ENCODE measurements around the gene MYO1H. TPM values are rescaled to one million over a fixed set of nuclear protein-coding genes. Genes with fewer than 3 reads are reported as not detected.

MYO1H gene
- total and polyA plus RNA-seq, 2 of the 8 experiments (the other 6 are each of a cell fraction or from before 2014, with no cell fraction given) = 0.03 TPM; not detected in 1

DNA sequence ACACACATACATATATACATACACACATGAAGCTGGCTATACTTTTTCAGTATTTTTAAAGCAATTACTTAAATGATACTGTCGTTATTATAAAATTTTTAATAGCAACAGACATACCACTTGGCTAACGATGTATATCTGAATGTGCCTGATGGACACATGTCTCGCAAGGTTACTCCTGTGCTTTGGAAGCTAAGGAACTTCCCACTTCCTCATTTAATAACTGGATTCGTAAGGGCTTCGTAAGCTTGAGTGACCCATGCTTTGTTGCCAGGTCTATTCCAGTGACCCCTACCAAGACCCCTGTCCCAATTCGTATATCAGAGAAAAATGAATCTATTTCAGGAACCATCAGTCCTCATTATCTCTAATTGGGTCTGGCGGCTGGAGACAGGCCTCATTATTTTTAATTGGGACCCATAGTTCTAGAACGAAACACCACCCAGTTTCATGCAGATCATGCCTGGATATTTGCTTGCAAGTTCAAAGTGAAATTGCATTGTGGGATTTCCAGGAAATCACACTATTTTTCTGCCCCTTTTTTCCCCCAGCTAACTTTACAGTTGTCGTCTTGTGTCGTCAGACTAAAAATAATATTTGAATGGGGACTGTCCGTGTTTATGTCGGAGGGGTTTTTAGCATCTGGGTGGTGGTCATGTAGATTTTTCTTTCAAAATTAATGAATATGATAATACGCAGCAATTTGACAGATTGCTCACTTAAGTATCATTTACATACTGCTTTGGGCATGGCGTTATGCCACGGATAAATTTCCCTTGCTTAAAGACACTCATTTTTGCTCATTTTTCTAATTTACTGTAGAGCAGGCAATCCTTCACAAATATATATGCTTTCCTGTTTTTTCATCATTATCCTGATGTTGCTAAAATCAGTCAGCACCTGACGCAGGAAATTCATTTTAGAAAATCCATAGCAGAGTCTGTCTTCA is 17.1 kb upstream of the MYO1H start:
- no peak overlapping the region for H2BK120ac ChIP-seq (replicated peaks; ENCODE audit: low read depth, low read length)
- H4K5ac ChIP-seq (ENCODE audit: insufficient read length, low read depth, low read length) = no peak overlapping the region
- H2AK5ac ChIP-seq (ENCODE audit: low read depth, low read length) = no peak overlapping the region
- no peak overlapping the region for H4K8ac ChIP-seq (ENCODE audit: extremely low read depth, insufficient read depth, low read length)
- FAIRE-seq = no peak
- H3K79me2 ChIP-seq (ENCODE audit: control insufficient read depth in 1 of 2, insufficient read depth in 2 of 2, low read length in 2 of 2) = no peaks in the 10 kb centered on the region
- H3K4me1 ChIP-seq (replicated peaks in 1 of 4; ENCODE audit: control insufficient read depth in 3 of 4, insufficient read depth in 4 of 4, low read length in 3 of 4) = no peaks in the 10 kb centered on the region
- H2AFZ ChIP-seq (ENCODE audit: low read length) = 0 out of 2 replicates have a peak overlapping the region, but pooled peaks have one; percentile 38
- H4K91ac ChIP-seq (replicated peaks; ENCODE audit: insufficient read length, low read length) = no peak overlapping the region
- H3K4me3 ChIP-seq (ENCODE audit: extremely low read depth in 1 of 4, insufficient read depth in 2 of 4, low read depth in 3 of 4, low read length in 4 of 4) = no peak overlapping the region
- ChIA-PET POLR2A (ENCODE audit: partially characterized antibody) (interaction anchor here (0.6 to 0.7 kb wide), 2 partner anchors 228 to 479 kb away, joined by 3 read pairs; no protein-coding TSS in a partner anchor), CTCF (ENCODE audit: partially characterized antibody) (interaction anchor here (1.0 to 1.7 kb wide), 7 partner anchors 8 to 86 kb away, joined by 3 to 11 read pairs (median 4); partner anchors contain the start of gene MYO1H)
- H3K23me2 ChIP-seq (ENCODE audit: low read depth, low read length) = no peaks in the 10 kb centered on the region
- TF ChIP-seq, protein P1, sequence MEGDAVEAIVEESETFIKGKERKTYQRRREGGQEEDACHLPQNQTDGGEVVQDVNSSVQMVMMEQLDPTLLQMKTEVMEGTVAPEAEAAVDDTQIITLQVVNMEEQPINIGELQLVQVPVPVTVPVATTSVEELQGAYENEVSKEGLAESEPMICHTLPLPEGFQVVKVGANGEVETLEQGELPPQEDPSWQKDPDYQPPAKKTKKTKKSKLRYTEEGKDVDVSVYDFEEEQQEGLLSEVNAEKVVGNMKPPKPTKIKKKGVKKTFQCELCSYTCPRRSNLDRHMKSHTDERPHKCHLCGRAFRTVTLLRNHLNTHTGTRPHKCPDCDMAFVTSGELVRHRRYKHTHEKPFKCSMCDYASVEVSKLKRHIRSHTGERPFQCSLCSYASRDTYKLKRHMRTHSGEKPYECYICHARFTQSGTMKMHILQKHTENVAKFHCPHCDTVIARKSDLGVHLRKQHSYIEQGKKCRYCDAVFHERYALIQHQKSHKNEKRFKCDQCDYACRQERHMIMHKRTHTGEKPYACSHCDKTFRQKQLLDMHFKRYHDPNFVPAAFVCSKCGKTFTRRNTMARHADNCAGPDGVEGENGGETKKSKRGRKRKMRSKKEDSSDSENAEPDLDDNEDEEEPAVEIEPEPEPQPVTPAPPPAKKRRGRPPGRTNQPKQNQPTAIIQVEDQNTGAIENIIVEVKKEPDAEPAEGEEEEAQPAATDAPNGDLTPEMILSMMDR (IDR thresholded peaks at IDR 0.05; ENCODE audit: control extremely low read depth in 1 of 3, insufficient read depth in 1 of 3, low read depth in 1 of 3, low read length in 3 of 3) = no peak
- TF ChIP-seq HDAC6 (IDR thresholded peaks at IDR 0.05; ENCODE audit: low read depth, low read length) (no peak), SRF (IDR thresholded peaks at IDR 0.05; ENCODE audit: low read depth, low read length) (no peak), POU5F1 (IDR thresholded peaks at IDR 0.05; ENCODE audit: low read depth, low read length) (no peak), KDM1A (IDR thresholded peaks at IDR 0.05; ENCODE audit: borderline replicate concordance, low read length) (no peak)
- WGBS, 2 experiments (ENCODE audit: extremely low coverage in 1 of 2, insufficient coverage in 1 of 2, insufficient read length in 1 of 2, insufficient replicate concordance in 2 of 2, low coverage in 1 of 2, low lambda C conversion rate in 2 of 2, missing lambda C conversion rate in 1 of 2) = 88% methylated on average over 16 of the region's 16 CpGs; no CpG with 5 or more reads in 1 of the 2 experiments
- H3K18ac ChIP-seq (ENCODE audit: extremely low read depth, low read length) = no peak overlapping the region
- H3K36me3 ChIP-seq (ENCODE audit: control insufficient read depth in 2 of 4, insufficient read depth in 4 of 4, low read length in 3 of 4) = no peaks in the 10 kb centered on the region
- no peak overlapping the region for H2BK12ac ChIP-seq (ENCODE audit: low read depth, low read length)
- no peak overlapping the region for H3K4me2 ChIP-seq (ENCODE audit: insufficient read depth in 1 of 2, low read depth in 2 of 2, low read length in 2 of 2)
- no peaks in the 10 kb centered on the region for H4K20me1 ChIP-seq (replicated peaks in 1 of 2; ENCODE audit: control insufficient read depth in 1 of 2, insufficient read depth in 2 of 2, low read length in 2 of 2)
- no peaks in the 10 kb centered on the region for H3K79me1 ChIP-seq (ENCODE audit: low read depth, low read length)
- no peaks in the 10 kb centered on the region; a peak in 1 of 7 replicates for H3K27me3 ChIP-seq (replicated peaks in 1 of 4; ENCODE audit: control insufficient read depth in 3 of 4, extremely low read depth in 1 of 4, insufficient read depth in 3 of 4, low read length in 3 of 4)
- H3K9ac ChIP-seq (replicated peaks in 1 of 4; ENCODE audit: extremely low read depth in 1 of 4, low read depth in 3 of 4, low read length in 3 of 4) = no peak overlapping the region
- H3K27ac ChIP-seq (ENCODE audit: low read depth, low read length) = no peak overlapping the region
- no peaks in the 10 kb centered on the region for H3K9me3 ChIP-seq (ENCODE audit: insufficient read depth in 2 of 2, low read depth in 1 of 2, low read length in 1 of 2)
- H3K23ac ChIP-seq (ENCODE audit: insufficient read length) = no peak overlapping the region
- no peak overlapping the region for H2BK5ac ChIP-seq (ENCODE audit: low read depth, low read length)
- no peak overlapping the region for H3K14ac ChIP-seq (ENCODE audit: insufficient read length)
- no peak overlapping the region for H2BK20ac ChIP-seq (ENCODE audit: low read length)
- H3K4ac ChIP-seq (replicated peaks; ENCODE audit: insufficient read length, low read depth, low read length) = no peak overlapping the region
- no peak overlapping the region for H2BK15ac ChIP-seq (ENCODE audit: low read length)
- no peak for DNase-seq (ENCODE audit: low read depth in 1 of 2, low spot score in 2 of 2)
- no peak overlapping the region for H3K56ac ChIP-seq (replicated peaks; ENCODE audit: insufficient read length, low read depth, low read length)
